ENCODE results near the gene ZNF432.
"Not testable (repeated sequence)": the region's sequence is repeated elsewhere in the genome, so short reads cannot be mapped to it uniquely, and the experiment has no call there.

GRCh38 chr19:52056480-52056879 is 7.8 kb upstream of the ZNF432 start:
- TF ChIP-seq CTCF, POLR2A (IDR thresholded peaks at IDR 0.05): not testable (repeated sequence)

All from transverse colon (tissue), 3 donors.